ENCODE results near the gene TMEM176B. TPM values are rescaled to one million over a fixed set of nuclear protein-coding genes. Genes with fewer than 3 reads are reported as not detected.

TMEM176B gene
- total RNA-seq, 1 experiment from 2014 or later = not detected

DNA sequence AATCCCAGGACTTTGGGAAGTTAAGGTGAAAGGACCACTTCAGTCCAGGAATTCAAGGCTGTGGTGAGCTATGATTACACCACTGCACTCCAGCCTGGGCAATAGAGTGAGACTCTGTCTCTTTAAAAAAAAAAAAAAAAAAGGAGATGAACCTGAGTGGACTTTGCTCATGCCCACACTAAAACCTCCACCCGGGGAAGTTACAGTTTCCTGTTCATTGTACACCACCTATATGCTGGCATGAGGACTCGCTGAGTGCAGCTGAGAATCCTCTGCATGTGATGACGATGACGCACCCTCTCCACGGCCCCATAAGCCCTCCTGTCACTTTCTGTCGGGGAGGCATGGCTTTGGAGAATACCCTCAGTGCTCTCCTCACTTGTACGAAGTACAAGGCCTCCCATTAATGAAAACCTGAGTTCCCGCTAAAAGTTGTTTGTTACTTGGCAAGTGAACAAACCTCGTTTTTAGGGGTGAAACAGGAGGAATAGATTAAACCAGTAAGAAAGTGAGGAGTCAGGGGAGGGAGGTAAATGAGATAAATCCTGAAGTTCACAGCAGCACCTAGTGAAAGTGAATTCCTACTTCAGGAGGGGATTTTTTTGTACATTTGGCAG, 15.9 kb downstream of the TMEM176B start:
- H3K27me3 ChIP-seq (ENCODE audit: low read length) = peaks cover 68% of the 10 kb centered on the region
- intact Hi-C loops (cut with micrococcal nuclease) = no loop called here
- CTCF ChIA-PET = no interaction called here
- DNase-seq (no peak), ATAC-seq (no peak; the same call in 1 of the 2 replicates)
- no peaks in the 10 kb centered on the region for H3K9me2 ChIP-seq (replicated peaks; ENCODE audit: low read length)
- no peak overlapping the region for H3K4me3 ChIP-seq (ENCODE audit: low read length)
- POLR2A ChIA-PET (ENCODE audit: unreplicated experiment) = no interaction called here
- H3K36me3 ChIP-seq (ENCODE audit: low read depth, low read length) = no peaks in the 10 kb centered on the region
- H4K20me1 ChIP-seq (ENCODE audit: low read length) = no peaks in the 10 kb centered on the region
- H3K79me2 ChIP-seq (ENCODE audit: low read length) = no peaks in the 10 kb centered on the region
- no peaks in the 10 kb centered on the region for H3K4me1 ChIP-seq (ENCODE audit: insufficient read depth, low read length)
- H3K9ac ChIP-seq (ENCODE audit: low read length) = no peak overlapping the region
- no peaks in the 10 kb centered on the region for H3F3A ChIP-seq (ENCODE audit: low read length, unreplicated experiment)
- H3K27ac ChIP-seq (ENCODE audit: low read length) = no peak overlapping the region
- TF ChIP-seq, protein P1, sequence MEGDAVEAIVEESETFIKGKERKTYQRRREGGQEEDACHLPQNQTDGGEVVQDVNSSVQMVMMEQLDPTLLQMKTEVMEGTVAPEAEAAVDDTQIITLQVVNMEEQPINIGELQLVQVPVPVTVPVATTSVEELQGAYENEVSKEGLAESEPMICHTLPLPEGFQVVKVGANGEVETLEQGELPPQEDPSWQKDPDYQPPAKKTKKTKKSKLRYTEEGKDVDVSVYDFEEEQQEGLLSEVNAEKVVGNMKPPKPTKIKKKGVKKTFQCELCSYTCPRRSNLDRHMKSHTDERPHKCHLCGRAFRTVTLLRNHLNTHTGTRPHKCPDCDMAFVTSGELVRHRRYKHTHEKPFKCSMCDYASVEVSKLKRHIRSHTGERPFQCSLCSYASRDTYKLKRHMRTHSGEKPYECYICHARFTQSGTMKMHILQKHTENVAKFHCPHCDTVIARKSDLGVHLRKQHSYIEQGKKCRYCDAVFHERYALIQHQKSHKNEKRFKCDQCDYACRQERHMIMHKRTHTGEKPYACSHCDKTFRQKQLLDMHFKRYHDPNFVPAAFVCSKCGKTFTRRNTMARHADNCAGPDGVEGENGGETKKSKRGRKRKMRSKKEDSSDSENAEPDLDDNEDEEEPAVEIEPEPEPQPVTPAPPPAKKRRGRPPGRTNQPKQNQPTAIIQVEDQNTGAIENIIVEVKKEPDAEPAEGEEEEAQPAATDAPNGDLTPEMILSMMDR (conservative IDR thresholded peaks at IDR 0.05; ENCODE audit: low read depth, low read length) = no peak
- TF ChIP-seq EZH2phosphoT487 (IDR thresholded peaks at IDR 0.05; ENCODE audit: borderline replicate concordance, low read length) (no peak), EZH2 (IDR thresholded peaks at IDR 0.05; ENCODE audit: low read length, unreplicated experiment) (no peak)
- no peaks in the 10 kb centered on the region for H3K9me3 ChIP-seq (ENCODE audit: low read length)
- H2AFZ ChIP-seq (ENCODE audit: low read length) = no peak overlapping the region
- no TSS peak for BruUV-seq (replicated peaks)
- H3K4me2 ChIP-seq (ENCODE audit: low read length) = no peak overlapping the region

DNA sequence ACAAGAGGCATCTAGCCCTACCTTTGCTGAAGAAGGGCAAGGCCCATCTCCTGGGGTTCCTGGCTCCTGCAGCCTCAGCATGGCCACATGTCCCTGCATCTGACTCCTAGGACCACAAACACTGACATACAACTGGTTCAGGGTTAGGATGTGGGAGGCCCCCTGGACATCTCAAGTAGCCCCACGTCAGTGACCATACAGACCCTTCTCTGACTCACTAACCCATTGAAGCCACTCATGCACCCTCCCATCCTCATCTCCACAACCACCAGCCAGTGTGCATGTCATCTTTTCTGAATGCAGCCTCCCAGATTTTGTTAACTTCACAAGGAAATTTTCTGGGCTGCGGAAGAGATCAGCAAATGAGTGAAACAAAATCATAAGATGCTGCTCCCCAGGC, 18.2 kb downstream of the TMEM176B start:
- ChIA-PET POLR2A (ENCODE audit: unreplicated experiment) (no interaction called here), CTCF (no interaction called here)
- DNase-seq (no peak), ATAC-seq (no peak)
- H3K27me3 ChIP-seq (ENCODE audit: low read length) = peaks cover 56% of the 10 kb centered on the region
- no peaks in the 10 kb centered on the region for H3K9me3 ChIP-seq (ENCODE audit: low read length)
- no peak overlapping the region for H3K4me3 ChIP-seq (ENCODE audit: low read length)
- no peaks in the 10 kb centered on the region for H3F3A ChIP-seq (ENCODE audit: low read length, unreplicated experiment)
- H2AFZ ChIP-seq (ENCODE audit: low read length) = no peak overlapping the region
- no peaks in the 10 kb centered on the region for H3K79me2 ChIP-seq (ENCODE audit: low read length)
- BruUV-seq (replicated peaks) = no TSS peak
- H3K9me2 ChIP-seq (replicated peaks; ENCODE audit: low read length) = no peaks in the 10 kb centered on the region
- H3K9ac ChIP-seq (ENCODE audit: low read length) = no peak overlapping the region
- no peak overlapping the region for H3K4me2 ChIP-seq (ENCODE audit: low read length)
- no peak overlapping the region for H3K27ac ChIP-seq (ENCODE audit: low read length)
- no peaks in the 10 kb centered on the region for H4K20me1 ChIP-seq (ENCODE audit: low read length)
- no peaks in the 10 kb centered on the region for H3K36me3 ChIP-seq (ENCODE audit: low read depth, low read length)
- no peaks in the 10 kb centered on the region for H3K4me1 ChIP-seq (ENCODE audit: insufficient read depth, low read length)
- TF ChIP-seq EZH2 (IDR thresholded peaks at IDR 0.05; ENCODE audit: low read length, unreplicated experiment) = no peak
- no peak for TF ChIP-seq EZH2phosphoT487 (IDR thresholded peaks at IDR 0.05; ENCODE audit: borderline replicate concordance, low read length)
- TF ChIP-seq, protein P1 (conservative IDR thresholded peaks at IDR 0.05; ENCODE audit: low read depth, low read length) = no peak
- intact Hi-C loops (cut with micrococcal nuclease) = no loop called here

DNA sequence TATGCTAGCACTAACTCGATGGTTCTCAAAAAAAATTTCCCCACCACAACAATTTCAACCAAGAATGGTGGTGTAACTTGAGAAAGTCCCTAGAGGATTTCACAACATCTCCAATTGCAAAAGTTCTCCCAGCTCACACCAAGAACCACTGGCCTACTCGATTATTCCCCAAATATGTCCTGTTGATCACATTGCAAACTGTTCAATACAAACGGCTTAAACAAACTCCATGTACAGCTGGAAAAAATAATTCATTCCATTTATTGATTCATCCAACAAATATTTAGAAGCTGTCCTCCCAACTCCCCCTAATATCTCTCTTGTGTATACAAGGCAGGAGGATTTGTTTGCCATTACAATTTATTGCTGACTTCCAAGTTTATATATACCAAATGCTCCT, 19.1 kb downstream of the TMEM176B start:
- no peak overlapping the region for H3K9ac ChIP-seq (ENCODE audit: low read length)
- BruUV-seq (replicated peaks) = no TSS peak
- no peak overlapping the region for H3K4me2 ChIP-seq (ENCODE audit: low read length)
- H3K27me3 ChIP-seq (ENCODE audit: low read length) = peaks cover 58% of the 10 kb centered on the region
- TF ChIP-seq, protein P1 (conservative IDR thresholded peaks at IDR 0.05; ENCODE audit: low read depth, low read length) = no peak
- TF ChIP-seq EZH2 (IDR thresholded peaks at IDR 0.05; ENCODE audit: low read length, unreplicated experiment) (no peak), EZH2phosphoT487 (IDR thresholded peaks at IDR 0.05; ENCODE audit: borderline replicate concordance, low read length) (no peak)
- no peaks in the 10 kb centered on the region for H3K4me1 ChIP-seq (ENCODE audit: insufficient read depth, low read length)
- H3K9me2 ChIP-seq (replicated peaks; ENCODE audit: low read length) = no peaks in the 10 kb centered on the region
- CTCF ChIA-PET = no interaction called here
- no peak overlapping the region for H3K4me3 ChIP-seq (ENCODE audit: low read length)
- DNase-seq (no peak), ATAC-seq (no peak)
- H3K79me2 ChIP-seq (ENCODE audit: low read length) = no peaks in the 10 kb centered on the region
- POLR2A ChIA-PET (ENCODE audit: unreplicated experiment) = no interaction called here
- intact Hi-C loops (cut with micrococcal nuclease) = no loop called here
- no peaks in the 10 kb centered on the region for H3K36me3 ChIP-seq (ENCODE audit: low read depth, low read length)
- no peaks in the 10 kb centered on the region for H4K20me1 ChIP-seq (ENCODE audit: low read length)
- no peak overlapping the region for H2AFZ ChIP-seq (ENCODE audit: low read length)
- no peaks in the 10 kb centered on the region for H3F3A ChIP-seq (ENCODE audit: low read length, unreplicated experiment)
- H3K27ac ChIP-seq (ENCODE audit: low read length) = no peak overlapping the region
- no peaks in the 10 kb centered on the region for H3K9me3 ChIP-seq (ENCODE audit: low read length)
